Erythroblast (primary cell): ENCODE results near the gene PYCARD.

ENCODE experiments used
- GATA1 ChIP-seq: IDR thresholded peaks from 2 replicates; pipeline ENCODE4 v1.6.1; 2011; ENCODE audit warnings: low read depth, mild to moderate bottlenecking, control low read depth, low read length, moderate library complexity
- POLR2A ChIP-seq: IDR thresholded peaks from 2 replicates; pipeline ENCODE4 v1.6.1; 2011; ENCODE audit warnings: mild to moderate bottlenecking, low read length

DNA sequence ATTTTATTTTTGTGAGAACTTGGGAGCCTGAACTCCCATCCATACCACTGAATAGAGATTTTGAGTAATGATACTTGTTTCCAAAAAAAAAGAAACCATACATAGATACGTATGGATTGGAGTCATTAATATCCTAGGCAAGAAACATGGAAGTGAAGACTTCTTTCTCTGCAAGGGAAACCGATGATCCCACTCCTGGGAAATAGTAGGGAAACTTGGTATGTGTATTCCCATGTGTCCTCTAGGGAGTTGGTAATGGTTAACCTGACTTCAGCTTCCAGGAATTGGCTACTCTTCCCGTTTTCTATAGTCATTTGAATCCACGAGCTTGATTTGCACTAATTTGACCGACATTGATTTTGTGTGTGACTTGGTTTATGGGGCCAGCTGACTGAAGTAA lies 17.2 kb downstream of the PYCARD start:
- no peak for TF ChIP-seq POLR2A
- no peak for TF ChIP-seq GATA1
